K562 (cell line): ENCODE measurements around the gene MARCKS. TPM values are rescaled to one million over a fixed set of nuclear protein-coding genes. Genes with fewer than 3 reads are reported as not detected.

Experiments used
- ATAC-seq: fragments of 200-7000 bp; cut with Tn5 transposase; 3 replicates; pipeline ENCODE4 v1.9.1; 2020; ENCODE audit warnings: moderate library complexity
- BruUV-seq: library from RNA; stranded (reverse); fragments of 400-500 nt; replicated peaks from 2 replicates; lab custom pipeline; 2021; lab: Mats Ljungman, UMichigan
- CTCF ChIA-PET: fragments of 300-600 bp; formaldehyde crosslinking; extraction: SDS; loops from one replicate; lab custom pipeline; 2021; ENCODE audit warnings: low intra/inter-chr PET ratio; lab: Yijun Ruan, JAX
- POLR2A ChIA-PET: fragments of 300-600, 350-650 bp; sonication (Branson Sonifier 250); formaldehyde crosslinking; extraction: SDS; loops from one replicate; lab custom pipeline; 2021; ENCODE audit warnings: antibody characterized with exemption, inconsistent platforms; lab: Yijun Ruan, JAX
- DNase-seq, 4 experiments: peaks; one replicate each; pipeline versions ENCODE4 v3.0.0 to v3.0.0-alpha.2; 2011 to 2018; ENCODE audit warnings: low spot score in 3 of 4, mixed read lengths in 3 of 4; ENCODE audit errors: extremely low read depth in 1 of 4
- FAIRE-seq: peaks from 2 replicates; lab custom pipeline; 2011; peaks lifted over from hg19 to GRCh38; lab: Jason Lieb, UNC
- H2AFZ ChIP-seq: 2 replicates; pipeline ENCODE4 v1.6.0; 2011; ENCODE audit warnings: low read depth, low read length, control low read depth, inconsistent platforms
- H3K27ac ChIP-seq: fragments of 200-600 bp; 3 replicates; pipeline ENCODE4 v1.8.0; 2011; ENCODE audit warnings: low read depth, mild to moderate bottlenecking, control low read depth, inconsistent platforms, low read length, moderate library complexity, mixed read lengths; ENCODE audit errors: extremely low read depth
- H3K27me3 ChIP-seq, 2 experiments: fragments of 300-600 bp in 1 of 2; 2 replicates in 1 of 2; 3 replicates in 1 of 2; pipeline versions ENCODE4 v1.6.0 to v1.8.0; 2011; ENCODE audit warnings: inconsistent platforms in 2 of 2, low read length in 2 of 2, mild to moderate bottlenecking in 1 of 2, mixed read lengths in 1 of 2, moderate library complexity in 1 of 2; ENCODE audit not compliant: control insufficient read depth in 2 of 2, insufficient read depth in 2 of 2
- H3K36me3 ChIP-seq: fragments of 300-600 bp; 3 replicates; pipeline ENCODE4 v1.8.0; 2011; ENCODE audit warnings: mild to moderate bottlenecking, low read length, inconsistent platforms; ENCODE audit not compliant: control insufficient read depth, insufficient read depth
- H3K4me1 ChIP-seq, 2 experiments: fragments of 200-600 bp in 1 of 2; replicated peaks in 1 of 2; 2 replicates in 1 of 2; 3 replicates in 1 of 2; pipeline versions ENCODE4 v1.5.1 to v1.8.0; 2011; ENCODE audit warnings: inconsistent platforms in 2 of 2, low read length in 2 of 2, mild to moderate bottlenecking in 1 of 2, mixed read lengths in 1 of 2, moderate library complexity in 1 of 2; ENCODE audit not compliant: control insufficient read depth in 2 of 2, insufficient read depth in 2 of 2
- H3K4me2 ChIP-seq: 2 replicates; pipeline ENCODE4 v1.6.1; 2011; ENCODE audit warnings: low read length, control low read depth, inconsistent platforms, mixed read lengths; ENCODE audit not compliant: insufficient read depth
- H3K4me3 ChIP-seq: fragments of 200-600 bp; sonication (generic), shearing (Covaris generic); 2 replicates; pipeline ENCODE4 v1.5.1; 2016; ENCODE audit warnings: control low read depth, inconsistent platforms
- H3K79me2 ChIP-seq: fragments of 200-600 bp; 3 replicates; pipeline ENCODE4 v1.8.0; 2011; ENCODE audit warnings: low read length, inconsistent platforms; ENCODE audit not compliant: control insufficient read depth, insufficient read depth
- H3K9ac ChIP-seq, 2 experiments: 2 replicates each; pipeline versions ENCODE4 v1.6.0 to v1.6.1; 2011; ENCODE audit warnings: low read depth in 2 of 2, low read length in 2 of 2, control low read depth in 1 of 2, inconsistent platforms in 1 of 2, mild to moderate bottlenecking in 1 of 2, mixed read lengths in 1 of 2; ENCODE audit not compliant: insufficient read depth in 1 of 2
- H3K9me1 ChIP-seq: one replicate; pipeline ENCODE4 v1.6.0; 2011; ENCODE audit warnings: inconsistent platforms, mild to moderate bottlenecking, low read length, moderate library complexity; ENCODE audit not compliant: control insufficient read depth, insufficient read depth
- H3K9me3 ChIP-seq: replicated peaks from 2 replicates; pipeline ENCODE4 v1.5.1; 2011; ENCODE audit warnings: low read depth, low read length, inconsistent platforms; ENCODE audit not compliant: control insufficient read depth, insufficient read depth
- H4K20me1 ChIP-seq: replicated peaks from 2 replicates; pipeline ENCODE4 v1.6.1; 2011; ENCODE audit warnings: low read length, inconsistent platforms, mixed read lengths; ENCODE audit not compliant: control insufficient read depth, insufficient read depth
- ETV6 ChIP-seq, 3 experiments: fragments of 150-350 bp in 1 of 3; sonication (generic) in 1 of 3; formaldehyde crosslinking in 1 of 3; IDR thresholded peaks; 2 replicates each; pipeline versions ENCODE4 v1.6.1 to v1.8.0; 2014 to 2022; ENCODE audit warnings: borderline replicate concordance in 2 of 3, low read depth in 2 of 3, antibody characterized with exemption in 1 of 3, low read length in 1 of 3, mild to moderate bottlenecking in 1 of 3, missing genetic modification reagents in 1 of 3
- HINFP ChIP-seq: fragments of 450-650 bp; conservative IDR thresholded peaks from 2 replicates; pipeline ENCODE4 v1.6.1; 2016; ENCODE audit warnings: missing genetic modification characterization, low read depth, mild to moderate bottlenecking, control low read depth, missing compliant biosample characterization
- ILK ChIP-seq: fragments of 450-650 bp; IDR thresholded peaks from 2 replicates; pipeline ENCODE4 v1.6.1; 2016; ENCODE audit warnings: missing genetic modification characterization, low read depth, mild to moderate bottlenecking, missing compliant biosample characterization, moderate library complexity, borderline replicate concordance
- JUND ChIP-seq, 2 experiments: IDR thresholded peaks; 2 replicates in 1 of 2; 3 replicates in 1 of 2; pipeline ENCODE4 v1.6.1; 2011; ENCODE audit warnings: borderline replicate concordance in 2 of 2, low read depth in 2 of 2, low read length in 2 of 2, improper control_type of control experiment in 1 of 2, missing biosample characterization in 1 of 2, missing genetic modification characterization in 1 of 2, missing genetic modification reagents in 1 of 2
- L3MBTL2 ChIP-seq: fragments of 450-650 bp; IDR thresholded peaks from 2 replicates; pipeline ENCODE4 v1.6.1; 2016; ENCODE audit warnings: mild to moderate bottlenecking, moderate library complexity
- NR2C1 ChIP-seq, 2 experiments: fragments of 450-650 bp; IDR thresholded peaks; 2 replicates each; pipeline ENCODE4 v1.6.1; 2017; ENCODE audit warnings: mild to moderate bottlenecking in 2 of 2, antibody characterized with exemption in 1 of 2, inconsistent platforms in 1 of 2, missing compliant biosample characterization in 1 of 2, missing genetic modification characterization in 1 of 2
- RBM14 ChIP-seq: fragments of 200-400 bp; formaldehyde crosslinking; IDR thresholded peaks from 2 replicates; pipeline ENCODE4 v1.6.1; 2018; ENCODE audit warnings: low read depth, mild to moderate bottlenecking, low read length, moderate library complexity, borderline replicate concordance; ENCODE audit not compliant: insufficient read depth
- TBL1XR1 ChIP-seq, 2 experiments: IDR thresholded peaks; 2 replicates each; pipeline ENCODE4 v1.6.1; 2012; ENCODE audit warnings: improper control_type of control experiment in 2 of 2, low read length in 2 of 2, mild to moderate bottlenecking in 1 of 2
- ZNF398 ChIP-seq: fragments of 250-450 bp; sonication (Bioruptor Pico); IDR thresholded peaks from 2 replicates; pipeline ENCODE4 v1.8.0; 2021; ENCODE audit warnings: moderate library complexity, mild to moderate bottlenecking, inconsistent platforms
- WGBS: fragments of 100-300 bp; shearing (Covaris generic); methylation state at CpG from one replicate; pipeline ENCODE4 v1.1.6; 2016; ENCODE audit warnings: low coverage, mixed read lengths; ENCODE audit not compliant: insufficient coverage; ENCODE audit errors: missing lambda C conversion rate; 5-methylcytosine and 5-hydroxymethylcytosine counted together
- in situ Hi-C: fragments of 300-500 bp; cut with MboI; formaldehyde crosslinking; loops from 4 replicates; pipeline ENCODE4 v1.15.0; 2018; ENCODE audit warnings: inconsistent platforms, mixed read lengths
- intact Hi-C: fragments of 100-400 bp; cut with micrococcal nuclease; formaldehyde crosslinking; loops from 2 replicates; pipeline ENCODE4 v1.14.2; 2022
- polyA plus RNA-seq, 8 experiments: library from polyadenylated mRNA; depleted of rRNA in 4 of 8; stranded (reverse) in 5 of 8; unstranded in 3 of 8; fragments of >200 nt; fragmentation: Nextera tagmentation in 2 of 8; fragmentation: Illumina TruSeq in 1 of 8; extraction: Ambion mirVana in 2 of 8; extraction: Trizol in 1 of 8; gene quantifications; 2 replicates each; pipeline versions ENCODE4 v1.2.1 to v1.2.3, GENCODE V29; 2011 to 2014; ENCODE audit warnings: inconsistent platforms in 1 of 8, missing spikeins in 1 of 8
- total RNA-seq, 7 experiments: library from RNA; depleted of rRNA in 6 of 7; stranded (reverse); fragments of >200 nt in 6 of 7; fragmentation: Illumina TruSeq in 2 of 7; extraction: Trizol in 2 of 7; gene quantifications; 2 replicates each; pipeline versions ENCODE4 v1.2.1 to v1.2.3, GENCODE V29; 2011 to 2021; ENCODE audit warnings: low replicate concordance in 1 of 7

The MARCKS gene
- total and polyA plus RNA-seq, 9 of the 15 experiments (the other 6 are each of a cell fraction or from before 2014, with no cell fraction given) = 0.15 to 2.7 (median 1.0) TPM

- H3K27me3 ChIP-seq = peaks cover 0 to 13% of the 10 kb centered on the region in 2 experiments; a peak in 2 of 5 replicates
- no peak overlapping the region for H3K4me3 ChIP-seq
- H3K9me3 ChIP-seq = no peaks in the 10 kb centered on the region
- CTCF ChIA-PET = interaction anchor here (0.6 kb wide), 1 partner anchor 1832 kb away, joined by 4 read pairs; no protein-coding TSS in a partner anchor
- intact Hi-C loops = no loop called here
- no peak for ATAC-seq
- WGBS = 60% methylated on average over 7 of the region's 56 CpGs
- H3K9me1 ChIP-seq = no peaks in the 10 kb centered on the region
- no peak overlapping the region for H2AFZ ChIP-seq
- H3K4me1 ChIP-seq = peaks cover 0 to 20% of the 10 kb centered on the region in 2 experiments; a peak in 4 of 5 replicates
- FAIRE-seq = no peak
- BruUV-seq = no TSS peak
- H3K79me2 ChIP-seq = no peaks in the 10 kb centered on the region
- no peaks in the 10 kb centered on the region for H4K20me1 ChIP-seq
- in situ Hi-C loops = no loop called here
- no peak overlapping the region for H3K4me2 ChIP-seq
- H3K9ac ChIP-seq = no peak overlapping the region
- no peak for DNase-seq
- no peaks in the 10 kb centered on the region for H3K36me3 ChIP-seq
- no peak overlapping the region for H3K27ac ChIP-seq
- POLR2A ChIA-PET = no interaction called here
- TF ChIP-seq L3MBTL2 (no peak), TBL1XR1 (IDR thresholded peaks at IDR 0.05; ENCODE audit: low read length in 2 of 2) (no peak), ZNF398 (CRISPR knock-in tag) (no peak), HINFP (no peak), ILK (tag) (no peak), JUND (IDR thresholded peaks at IDR 0.05; ENCODE audit: borderline replicate concordance, low read depth, low read length) (no peak), JUND (tag; IDR thresholded peaks at IDR 0.05; ENCODE audit: borderline replicate concordance, low read depth, low read length) (no peak), RBM14 (no peak), ETV6 (IDR thresholded peaks at IDR 0.05; ENCODE audit: borderline replicate concordance in 1 of 2, low read depth in 2 of 2, low read length in 1 of 2) (no peak), ETV6 (CRISPR knock-in tag; IDR thresholded peaks at IDR 0.05; ENCODE audit: borderline replicate concordance) (no peak), NR2C1 (IDR thresholded peaks at IDR 0.05) (no peak), NR2C1 (tag; IDR thresholded peaks at IDR 0.05) (no peak)
These were observed 3.2 kb downstream of the MARCKS start for GRCh38 chr6:113860181-113860955.
